Kidney (tissue), 14 donors: Measurements from ENCODE around the gene EBF3. TPM values are rescaled to one million over a fixed set of nuclear protein-coding genes. Genes with fewer than 3 reads are reported as not detected.

Experiments used
- DNase-seq, 5 donors: peaks; one replicate each; pipeline ENCODE4 v3.0.0-alpha.2; 2013 to 2020
- FAIRE-seq: peaks from 2 replicates; lab custom pipeline; 2012; peaks lifted over from hg19 to GRCh38; lab: Jason Lieb, UNC
- H3K27ac ChIP-seq, 2 donors: one replicate each; pipeline ENCODE4 v1.7.0; 2013; ENCODE audit warnings: low read depth in 2 of 2, low read length in 2 of 2, inconsistent platforms in 1 of 2
- H3K27me3 ChIP-seq: one replicate; pipeline ENCODE4 v1.7.1; 2013; ENCODE audit warnings: low read length, inconsistent platforms; ENCODE audit not compliant: control insufficient read depth, insufficient read depth
- H3K36me3 ChIP-seq, 3 donors: one replicate each; pipeline versions ENCODE4 v1.7.0 to v1.7.1; 2013; ENCODE audit warnings: low read length in 3 of 3, control low read depth in 1 of 3, inconsistent platforms in 1 of 3; ENCODE audit not compliant: insufficient read depth in 3 of 3, control insufficient read depth in 2 of 3
- H3K4me1 ChIP-seq, 3 donors: one replicate each; pipeline versions ENCODE4 v1.7.0 to v1.7.1; 2013; ENCODE audit warnings: low read length in 3 of 3, inconsistent platforms in 1 of 3, low read depth in 1 of 3; ENCODE audit not compliant: control insufficient read depth in 2 of 3, insufficient read depth in 2 of 3
- H3K4me3 ChIP-seq, 3 donors: one replicate each; pipeline versions ENCODE4 v1.7.0 to v1.8.1; 2013; ENCODE audit warnings: low read length in 3 of 3, control low read depth in 1 of 3, inconsistent platforms in 1 of 3
- H3K9ac ChIP-seq, 3 donors: one replicate each; pipeline versions ENCODE4 v1.7.0 to v1.7.1; 2013; ENCODE audit warnings: low read length in 3 of 3, control low read depth in 1 of 3, inconsistent platforms in 1 of 3
- H3K9me3 ChIP-seq, 3 donors: one replicate each; pipeline versions ENCODE4 v1.7.0 to v1.7.1; 2013; ENCODE audit warnings: low read length in 3 of 3, control low read depth in 1 of 3, inconsistent platforms in 1 of 3; ENCODE audit not compliant: control insufficient read depth in 2 of 3, insufficient read depth in 1 of 3
- CTCF ChIP-seq: IDR thresholded peaks from 3 replicates; pipeline ENCODE4 v1.5.1; 2012; ENCODE audit warnings: mild to moderate bottlenecking, moderate library complexity, borderline replicate concordance; ENCODE audit not compliant: insufficient read depth; ENCODE audit errors: extremely low read depth
- intact Hi-C: fragments of 100-400 bp; cut with DNase I; formaldehyde crosslinking; loops from one replicate; pipeline ENCODE4 v1.11.1; 2022
- polyA plus RNA-seq: library from polyadenylated mRNA; stranded (reverse); fragments of 350-450 nt; fragmentation: Illumina TruSeq; extraction: RNeasy Lipid Tissue Mini Kit (QIAGEN cat#74804); gene quantifications from one replicate; pipeline ENCODE4 v1.2.3, GENCODE V29; 2014; ENCODE audit warnings: low read depth, low replicate concordance; ENCODE audit not compliant: insufficient read depth
- total RNA-seq: library from RNA; stranded (reverse); fragmentation: NEBNext Ultra II Directional; extraction: Animal tissue kit (Norgen Biotek cat#: 25700); gene quantifications from one replicate; pipeline ENCODE4 v1.2.1, GENCODE V29; 2021
- donor health status: control.
- donor health status: control.
- donor health status: control.
- donor health status: control.
- donor health status: control.
- donor health status: DM: yes; HTN: yes; CAD: no.
- donor health status: Normal renal cell carcinoma (clear cell type).

Gene EBF3
- total and polyA plus RNA-seq, 2 donors from 2014 or later: 0.09 to 0.98 TPM

DNA sequence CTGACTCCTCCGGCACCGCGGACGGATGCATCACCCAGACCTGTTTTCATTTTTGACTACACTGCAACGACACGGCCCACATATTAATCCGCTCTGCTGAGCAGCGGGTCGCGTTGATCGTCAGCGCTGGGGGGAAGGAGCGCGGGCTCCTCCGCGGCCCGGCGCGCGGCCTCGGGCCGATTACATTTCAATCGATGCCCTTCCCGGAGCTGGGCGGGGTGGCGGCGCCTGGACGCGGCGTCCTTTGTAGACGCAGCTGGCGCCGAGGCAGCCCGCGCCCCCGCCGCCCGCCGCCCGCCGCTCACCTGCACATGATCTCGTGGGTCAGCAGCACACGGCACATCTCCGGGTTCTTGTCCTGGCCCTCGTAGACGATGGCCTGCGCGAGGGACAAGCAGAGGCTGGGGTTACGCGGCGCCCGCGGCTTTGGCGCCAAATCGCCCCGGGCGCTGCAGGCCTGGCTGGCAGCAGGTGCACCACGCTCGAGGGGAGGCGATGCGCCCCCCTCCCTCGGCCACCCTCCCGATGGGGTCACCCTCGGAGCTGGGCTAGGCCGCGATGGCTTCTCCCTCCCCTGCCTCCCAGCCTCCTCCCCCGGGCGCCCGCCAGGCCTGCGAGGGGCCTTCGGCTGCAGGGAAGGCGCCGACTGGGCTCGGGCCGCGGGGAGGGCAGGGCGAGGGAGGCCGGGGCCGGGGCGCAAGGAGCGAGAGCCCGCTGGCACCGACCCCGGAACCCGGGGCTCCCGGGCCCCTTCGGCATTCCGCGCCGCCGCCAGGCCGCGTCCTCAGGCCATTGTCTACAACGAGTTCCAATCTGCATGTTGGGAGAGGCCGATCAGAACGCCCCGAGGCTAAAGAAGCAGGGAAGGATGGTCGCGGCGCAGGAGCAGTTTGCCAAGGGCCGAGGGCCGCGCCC, 5.2 kb downstream of the EBF3 start:
- H3K4me3 ChIP-seq: no peak overlapping the region
- DNase-seq (peak in 3 of 5 donors; percentile 31 to 63 (median 41)), FAIRE-seq (no peak)
- H3K27ac ChIP-seq: no peak overlapping the region
- H3K4me1 ChIP-seq: peaks cover 0 to 4% (median 0%) of the 10 kb centered on the region in 3 donors
- no peak overlapping the region for H3K9ac ChIP-seq
- no peaks in the 10 kb centered on the region for H3K36me3 ChIP-seq
- TF ChIP-seq CTCF: no peak
- intact Hi-C loops: no loop called here
- H3K27me3 ChIP-seq: peaks cover 58% of the 10 kb centered on the region
- no peaks in the 10 kb centered on the region for H3K9me3 ChIP-seq

DNA sequence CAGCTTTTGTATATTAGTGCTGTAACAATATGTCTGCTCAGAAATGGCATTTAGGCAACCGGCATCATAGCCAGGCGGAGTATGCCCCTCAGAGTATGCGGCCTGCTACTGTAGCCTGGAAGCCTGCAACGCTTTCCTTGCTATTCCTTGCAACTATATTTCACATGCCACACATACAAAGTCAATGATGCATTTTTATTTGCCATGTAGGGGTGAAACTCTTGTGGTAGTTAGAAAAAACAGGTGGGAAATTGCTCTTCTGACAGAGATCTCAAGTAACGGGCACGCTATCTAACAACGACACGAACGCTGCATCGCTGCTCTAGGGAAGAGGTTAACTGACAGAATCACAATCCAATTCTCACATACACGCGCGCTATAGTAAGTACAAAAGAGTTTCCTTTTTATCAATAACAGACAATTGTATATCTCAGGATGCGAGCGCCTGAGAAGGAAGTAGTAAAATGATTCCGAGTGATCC, 5.9 kb downstream of the EBF3 start:
- Histone ChIP-seq H3K27ac (no peak overlapping the region), H3K36me3 (no peaks in the 10 kb centered on the region), H3K27me3 (peaks cover 62% of the 10 kb centered on the region), H3K4me3 (no peak overlapping the region), H3K9ac (no peak overlapping the region), H3K9me3 (no peaks in the 10 kb centered on the region), H3K4me1 (peaks cover 0 to 4% (median 0%) of the 10 kb centered on the region in 3 donors)
- FAIRE-seq: no peak
- intact Hi-C loops: no loop called here
- TF ChIP-seq CTCF: no peak
- peak in 4 of 5 donors; percentile 55 to 80 (median 66) for DNase-seq

GRCh38 chr10:129956876-129957673, 7.0 kb downstream of the EBF3 start:
- intact Hi-C loops: no loop called here
- DNase-seq (peak in 3 of 5 donors; percentile 4 to 43 (median 17)), FAIRE-seq (no peak)
- Histone ChIP-seq H3K27me3 (peaks cover 52% of the 10 kb centered on the region), H3K4me1 (no peaks in the 10 kb centered on the region), H3K4me3 (no peak overlapping the region), H3K9ac (no peak overlapping the region), H3K36me3 (no peaks in the 10 kb centered on the region), H3K9me3 (no peaks in the 10 kb centered on the region), H3K27ac (no peak overlapping the region)
- TF ChIP-seq CTCF: no peak
